Natural killer cell treated with Interleukin-12 subunit alpha and Interleukin-12 subunit beta and Interleukin-15 and Interleukin-18, amount 100 ng/mL, for 72 hours (primary cell): ENCODE results near the gene ZIC2. TPM values are rescaled to one million over a fixed set of nuclear protein-coding genes. Genes with fewer than 3 reads are reported as not detected.

Source experiments
- ATAC-seq, 2 donors: fragments of 150-1000 bp; cut with Tn5 transposase in 1 of 2; sonication (Bioruptor Pico), chemical (Tn5 transposase) in 1 of 2; 2 replicates each; pipeline ENCODE4 v1.10.0; 2021
- DNase-seq: peaks from one replicate; pipeline ENCODE4 v3.0.0; 2022; ENCODE audit warnings: low spot score
- H3K27ac Mint-ChIP-seq, 2 donors: 1 replicate in 1 of 2; 2 replicates in 1 of 2; pipeline ENCODE4 v1.8.0; 2022; ENCODE audit warnings: mixed read lengths in 2 of 2, mild to moderate bottlenecking in 1 of 2, moderate library complexity in 1 of 2
- H3K27me3 Mint-ChIP-seq, 2 donors: 1 replicate in 1 of 2; 2 replicates in 1 of 2; pipeline ENCODE4 v1.8.0; 2022; ENCODE audit warnings: mixed read lengths in 2 of 2
- H3K36me3 Mint-ChIP-seq: one replicate; pipeline ENCODE4 v1.8.0; 2022; ENCODE audit warnings: mixed read lengths
- H3K4me1 Mint-ChIP-seq, 2 donors: 1 replicate in 1 of 2; 2 replicates in 1 of 2; pipeline ENCODE4 v1.8.0; 2022; ENCODE audit warnings: low read depth in 2 of 2, mixed read lengths in 2 of 2, mild to moderate bottlenecking in 1 of 2
- H3K4me3 Mint-ChIP-seq: one replicate; pipeline ENCODE4 v1.8.0; 2022; ENCODE audit warnings: mixed read lengths
- H3K9me3 Mint-ChIP-seq: 2 replicates; pipeline ENCODE4 v1.8.0; 2022; ENCODE audit warnings: mixed read lengths
- total RNA-seq, 2 donors: library from RNA; stranded (reverse); gene quantifications; one replicate each; pipeline ENCODE4 v1.2.3, GENCODE V29; 2022

ZIC2 gene
- total RNA-seq, 2 donors from 2014 or later: 3.4 TPM; not detected in 1

DNA sequence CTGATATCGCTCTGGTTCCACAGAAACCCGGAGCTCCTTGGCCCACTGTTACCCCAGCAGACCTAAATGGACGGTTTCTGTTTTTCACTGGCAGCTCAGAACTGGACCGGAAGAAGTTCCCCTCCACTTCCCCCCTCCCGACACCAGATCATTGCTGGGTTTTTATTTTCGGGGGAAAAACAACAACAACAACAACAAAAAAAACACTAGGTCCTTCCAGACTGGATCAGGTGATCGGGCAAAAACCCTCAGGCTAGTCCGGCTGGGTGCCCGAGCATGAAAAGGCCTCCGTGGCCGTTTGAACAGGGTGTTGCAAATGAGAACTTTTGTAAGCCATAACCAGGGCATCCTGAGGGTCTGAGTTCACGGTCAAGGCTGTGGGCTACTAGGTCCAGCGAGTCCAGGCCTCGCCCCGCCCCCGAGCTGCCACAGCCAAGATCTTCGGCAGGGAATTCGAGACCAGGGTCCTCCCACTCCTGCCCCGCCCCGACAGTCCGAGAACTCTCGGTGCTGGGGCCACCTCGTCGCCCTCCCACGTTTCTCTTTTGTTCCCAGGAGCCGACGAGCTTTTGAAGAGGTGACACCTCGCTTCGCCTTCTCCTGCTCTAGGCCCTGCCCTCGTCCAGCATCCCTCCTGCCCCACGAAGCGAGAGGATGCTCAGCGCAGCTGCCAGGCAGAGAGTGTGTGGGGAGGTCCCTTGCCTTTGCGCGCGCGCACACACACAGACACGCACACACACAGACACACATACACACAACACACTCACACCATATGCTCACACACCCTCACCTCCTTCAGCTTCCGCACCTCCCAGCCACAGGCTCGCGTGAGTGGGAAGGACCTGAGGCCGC is 8.8 kb downstream of the ZIC2 start:
- H3K27me3 Mint-ChIP-seq: peaks cover 54 to 71% of the 10 kb centered on the region in 2 donors
- no peak for ATAC-seq

DNA sequence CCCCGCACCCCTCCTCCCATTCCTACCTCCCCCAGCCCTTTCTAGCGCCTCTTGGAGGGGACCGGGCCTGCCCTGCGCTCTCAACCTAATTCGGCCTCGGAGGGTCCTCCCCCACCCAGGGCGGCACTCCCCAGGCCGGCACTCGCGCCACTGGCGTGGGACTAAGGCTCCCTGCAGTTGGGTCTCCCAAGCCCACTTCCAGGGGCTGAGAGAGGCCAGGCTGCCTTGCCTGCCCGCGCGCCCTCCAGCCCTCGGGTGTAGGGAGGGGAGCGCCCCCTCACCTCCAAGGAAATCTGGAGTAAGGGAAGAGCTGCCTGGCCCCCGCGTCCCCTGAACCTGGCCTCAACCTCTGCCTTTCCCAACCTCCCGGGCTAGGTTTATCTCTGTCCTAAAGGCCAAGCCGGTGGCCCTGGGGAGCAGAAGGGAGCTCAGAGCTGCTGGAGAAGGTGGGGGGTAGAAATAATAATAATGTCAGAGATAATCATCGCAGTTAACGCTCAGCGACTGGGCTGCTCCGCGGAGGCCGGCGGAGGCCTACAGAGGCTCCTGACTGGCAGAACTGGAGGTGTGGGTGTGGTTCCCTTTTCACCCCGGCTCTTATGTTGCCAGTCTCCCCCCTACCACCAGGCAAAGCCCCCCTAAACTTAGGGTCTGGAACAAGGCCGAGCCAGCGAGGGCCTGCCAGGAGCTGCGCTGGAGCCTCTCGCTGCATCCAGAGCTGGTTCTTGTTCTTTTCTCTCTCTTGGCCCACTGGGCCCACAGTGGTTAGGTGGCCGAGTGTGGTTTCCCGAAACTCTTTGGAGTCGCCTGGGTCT is 9.6 kb downstream of the ZIC2 start:
- Mint-ChIP-seq H3K4me1 (peaks cover 14 to 16% of the 10 kb centered on the region in 2 donors), H3K4me3 (no peak overlapping the region), H3K36me3 (peaks cover 18% of the 10 kb centered on the region), H3K9me3 (no peaks in the 10 kb centered on the region), H3K27ac (no peak overlapping the region), H3K27me3 (peaks cover 56 to 73% of the 10 kb centered on the region in 2 donors)
- no peak for DNase-seq
- ATAC-seq: no peak

More for the DNA sequence above, 8.8 kb downstream of the ZIC2 start:
- no peak for DNase-seq
- no peaks in the 10 kb centered on the region for H3K9me3 Mint-ChIP-seq
- no peak overlapping the region for H3K4me3 Mint-ChIP-seq
- peaks cover 11 to 15% of the 10 kb centered on the region in 2 donors for H3K4me1 Mint-ChIP-seq
- H3K36me3 Mint-ChIP-seq: peaks cover 16% of the 10 kb centered on the region
- H3K27ac Mint-ChIP-seq: no peak overlapping the region

DNA sequence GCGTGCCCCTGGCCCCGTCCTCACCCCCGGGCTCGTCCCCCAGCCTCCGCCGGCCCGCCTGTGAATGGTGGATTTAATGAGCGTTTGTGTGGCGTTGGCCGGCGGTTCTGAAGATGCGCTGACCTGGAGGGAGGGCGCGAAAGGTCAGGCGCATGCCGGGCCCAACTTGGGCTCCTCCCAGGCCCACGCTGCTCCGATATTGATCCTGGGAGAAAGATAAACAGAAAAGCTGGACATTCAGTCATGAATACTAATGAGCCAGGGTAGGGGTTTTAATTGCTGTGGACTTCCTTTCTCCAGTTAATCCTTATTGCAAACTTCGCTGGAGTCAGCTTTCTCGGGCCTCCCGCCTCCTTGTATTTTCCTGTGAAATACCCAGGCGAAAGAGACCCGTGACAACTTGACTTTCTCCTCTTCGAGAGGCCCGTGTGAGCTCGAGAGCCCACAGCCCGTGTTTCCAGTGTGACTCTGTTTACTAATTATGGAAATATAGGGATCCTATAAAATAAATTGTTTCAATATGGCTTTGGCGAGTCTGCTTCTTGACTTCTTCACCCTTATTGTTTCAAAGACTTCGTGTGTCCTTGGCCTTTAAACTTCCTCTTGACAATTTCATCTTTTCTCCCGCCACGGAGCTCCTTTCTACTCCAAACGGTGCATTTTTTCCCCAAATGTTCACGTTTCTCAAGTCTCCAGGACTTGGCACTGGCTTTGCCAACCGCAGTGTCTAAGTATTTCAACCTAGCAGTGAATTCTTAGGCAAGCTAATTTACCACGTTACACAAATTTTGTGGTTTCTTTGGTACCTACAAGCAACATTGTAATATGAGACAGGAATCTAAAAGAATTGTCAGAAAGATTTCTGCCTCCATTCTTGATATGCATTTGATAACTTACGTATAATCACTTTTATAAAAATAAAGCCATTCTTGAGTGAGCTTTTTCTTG is 10.5 kb downstream of the ZIC2 start:
- Mint-ChIP-seq H3K27me3 (peaks cover 59 to 73% of the 10 kb centered on the region in 2 donors), H3K4me1 (peaks cover 14% of the 10 kb centered on the region in 2 donors), H3K36me3 (peaks cover 24% of the 10 kb centered on the region), H3K27ac (no peak overlapping the region), H3K4me3 (no peak overlapping the region), H3K9me3 (no peaks in the 10 kb centered on the region)
- ATAC-seq (no peak), DNase-seq (no peak)

DNA sequence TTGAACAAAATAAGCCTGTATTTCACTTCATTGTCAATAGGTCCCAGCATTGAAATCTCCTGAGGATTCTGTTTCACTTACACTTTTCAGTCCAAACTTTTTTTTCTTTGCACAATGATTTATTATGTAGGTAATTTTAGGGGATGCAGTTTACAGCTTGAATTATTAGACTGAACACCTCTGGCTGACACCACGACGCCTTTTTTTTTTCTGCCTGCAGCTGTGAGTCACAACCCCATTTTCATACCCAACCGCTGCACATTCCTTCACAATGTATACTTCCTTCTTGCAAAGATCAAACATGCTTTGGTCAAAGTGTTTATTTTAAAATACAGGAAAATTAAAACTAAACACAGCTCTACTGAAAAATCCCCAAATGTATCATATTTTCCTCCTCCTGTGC is 11.4 kb downstream of the ZIC2 start:
- no peak for DNase-seq
- H3K4me1 Mint-ChIP-seq: peaks cover 11 to 14% of the 10 kb centered on the region in 2 donors
- no peaks in the 10 kb centered on the region for H3K9me3 Mint-ChIP-seq
- ATAC-seq: no peak
- H3K36me3 Mint-ChIP-seq: peaks cover 24% of the 10 kb centered on the region
- peaks cover 52 to 69% of the 10 kb centered on the region in 2 donors for H3K27me3 Mint-ChIP-seq
- H3K4me3 Mint-ChIP-seq: no peak overlapping the region
- H3K27ac Mint-ChIP-seq: no peak overlapping the region

DNA sequence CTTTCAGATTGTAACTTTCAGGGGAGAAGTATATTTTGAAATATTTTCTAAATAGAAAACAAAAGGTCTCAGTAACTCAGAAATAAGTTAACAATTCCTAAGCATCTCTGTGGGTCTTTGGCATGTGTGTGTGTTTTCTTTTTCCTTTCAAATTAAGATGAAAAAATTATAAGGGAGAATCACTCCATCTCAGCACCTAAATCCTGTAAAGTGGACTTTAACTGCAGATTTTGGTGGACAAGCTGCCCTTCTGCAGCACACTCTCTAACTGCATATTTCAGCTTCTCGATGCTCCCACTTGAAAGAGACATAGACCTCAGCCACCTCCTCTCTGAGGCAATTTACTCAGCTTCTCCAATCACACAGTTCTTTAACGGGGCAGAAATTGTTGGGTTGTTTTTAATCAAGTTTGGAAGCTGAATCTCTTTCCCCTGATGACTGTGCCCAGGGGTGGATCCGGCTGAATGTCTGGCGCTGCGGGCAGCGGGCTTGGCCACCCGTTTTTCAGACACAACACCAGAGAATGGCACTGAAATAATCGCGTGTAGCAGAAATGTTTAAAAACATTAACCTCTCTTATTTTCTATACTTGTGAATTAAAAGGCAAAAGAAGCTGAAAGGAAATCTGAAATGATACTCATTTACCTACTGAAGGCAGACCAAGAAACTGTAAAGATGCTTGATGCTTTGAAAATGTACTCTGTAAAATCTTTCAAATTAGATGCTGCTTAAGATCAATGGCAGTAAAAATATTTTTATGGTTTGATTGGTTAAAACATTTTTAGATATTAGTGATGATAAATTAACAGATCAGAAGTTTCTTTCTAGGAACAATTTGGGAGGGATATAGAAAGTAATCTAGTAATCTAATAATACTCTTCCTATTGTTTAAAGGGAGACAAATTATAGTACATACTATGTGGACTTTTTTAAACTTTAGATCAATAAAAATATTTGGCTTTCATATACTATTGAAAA is 12.4 kb downstream of the ZIC2 start:
- H3K4me1 Mint-ChIP-seq: peaks cover 10 to 14% of the 10 kb centered on the region in 2 donors
- ATAC-seq (no peak), DNase-seq (no peak)
- H3K9me3 Mint-ChIP-seq: no peaks in the 10 kb centered on the region
- H3K27me3 Mint-ChIP-seq: peaks cover 59 to 72% of the 10 kb centered on the region in 2 donors
- H3K27ac Mint-ChIP-seq: no peak overlapping the region
- H3K4me3 Mint-ChIP-seq: no peak overlapping the region
- H3K36me3 Mint-ChIP-seq: peaks cover 24% of the 10 kb centered on the region

DNA sequence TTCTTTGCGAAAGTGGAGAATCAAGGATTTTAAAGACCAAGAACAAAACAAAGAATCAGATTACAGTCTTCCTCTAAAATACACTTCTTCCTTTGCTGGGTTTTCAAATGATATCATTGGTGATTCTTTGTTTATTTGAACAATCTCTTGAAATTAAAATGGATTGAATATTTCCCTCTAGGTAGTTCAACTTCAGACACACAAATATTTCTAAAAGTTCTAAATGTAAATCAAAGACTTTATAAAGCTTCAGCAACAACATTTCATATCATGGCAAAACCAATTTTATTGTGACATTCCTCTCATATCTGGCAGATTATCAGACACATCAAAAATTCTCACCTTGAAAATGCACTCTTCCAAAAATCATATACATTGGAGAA is 13.0 kb downstream of the ZIC2 start:
- Mint-ChIP-seq H3K9me3 (no peaks in the 10 kb centered on the region), H3K36me3 (peaks cover 24% of the 10 kb centered on the region), H3K4me3 (no peak overlapping the region), H3K27me3 (peaks cover 60 to 75% of the 10 kb centered on the region in 2 donors), H3K27ac (no peak overlapping the region), H3K4me1 (peaks cover 9 to 14% of the 10 kb centered on the region in 2 donors)
- DNase-seq (no peak), ATAC-seq (no peak)

DNA sequence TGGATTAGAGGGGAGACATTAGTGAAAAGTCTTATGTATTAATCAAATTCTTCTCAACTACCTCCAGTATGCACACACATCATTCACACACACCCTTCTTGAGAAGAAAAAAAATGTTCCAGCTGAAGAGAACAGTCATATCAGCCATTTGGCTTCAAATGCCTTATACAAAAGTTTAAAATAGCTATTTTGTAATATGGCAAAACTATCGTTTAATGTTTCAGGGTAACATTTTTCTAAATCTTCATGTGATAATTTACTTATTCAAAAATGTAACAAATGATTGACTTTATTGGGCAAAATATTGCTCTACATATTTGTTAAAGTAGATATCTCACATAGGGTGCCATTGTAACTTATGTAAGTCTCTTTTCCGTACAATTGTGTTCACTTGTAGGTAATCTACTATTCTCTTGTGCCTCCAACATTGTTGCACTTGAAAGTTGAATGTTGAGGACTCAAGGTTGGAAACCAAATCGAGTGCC is 13.6 kb downstream of the ZIC2 start:
- Mint-ChIP-seq H3K4me3 (no peak overlapping the region), H3K27ac (no peak overlapping the region), H3K9me3 (no peaks in the 10 kb centered on the region), H3K4me1 (peaks cover 9 to 14% of the 10 kb centered on the region in 2 donors), H3K27me3 (peaks cover 57 to 75% of the 10 kb centered on the region in 2 donors), H3K36me3 (peaks cover 24% of the 10 kb centered on the region)
- no peak for ATAC-seq
- no peak for DNase-seq

DNA sequence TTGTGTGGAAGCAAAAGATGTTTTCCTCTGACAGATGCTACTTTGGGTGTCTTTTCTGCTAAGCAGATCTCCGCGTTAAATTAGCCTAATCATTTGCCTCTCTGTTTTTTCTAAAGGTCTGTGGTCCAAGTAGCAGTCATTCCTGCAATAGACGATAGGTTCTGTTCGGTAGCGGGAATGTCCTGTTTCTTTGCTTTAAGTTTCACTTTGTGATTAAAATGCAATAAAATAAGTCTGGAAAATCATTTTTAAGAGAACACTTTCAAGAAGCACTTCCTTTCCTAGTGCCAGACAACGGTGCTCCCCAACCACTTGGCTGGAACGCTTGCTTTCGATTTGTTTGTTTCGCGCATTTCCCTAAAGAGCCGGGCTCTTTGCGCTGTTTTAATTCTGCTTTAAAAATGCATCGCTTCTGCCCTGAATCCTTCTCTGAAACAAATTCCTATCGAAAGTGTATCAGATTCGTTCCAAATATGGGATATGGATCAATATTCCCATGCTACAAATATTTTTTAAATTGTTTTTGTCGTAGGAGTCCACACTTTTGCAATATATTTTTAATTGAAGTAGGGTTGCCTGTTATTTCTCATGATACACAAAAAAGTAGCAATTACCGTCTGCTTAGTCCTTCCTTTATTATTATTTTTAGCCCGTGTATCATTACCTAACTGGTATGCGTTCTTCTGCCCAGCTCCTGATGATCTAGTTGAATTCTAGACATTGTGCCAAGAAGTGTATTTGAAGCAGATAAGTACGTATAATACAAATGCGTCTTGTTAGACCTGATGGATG is 14.2 kb downstream of the ZIC2 start:
- ATAC-seq (no peak), DNase-seq (no peak)
- Mint-ChIP-seq H3K27me3 (peaks cover 55 to 75% of the 10 kb centered on the region in 2 donors), H3K4me3 (peak overlapping the region; percentile 40), H3K27ac (no peak overlapping the region), H3K9me3 (no peaks in the 10 kb centered on the region), H3K4me1 (peaks cover 9 to 14% of the 10 kb centered on the region in 2 donors), H3K36me3 (peaks cover 24% of the 10 kb centered on the region)

DNA sequence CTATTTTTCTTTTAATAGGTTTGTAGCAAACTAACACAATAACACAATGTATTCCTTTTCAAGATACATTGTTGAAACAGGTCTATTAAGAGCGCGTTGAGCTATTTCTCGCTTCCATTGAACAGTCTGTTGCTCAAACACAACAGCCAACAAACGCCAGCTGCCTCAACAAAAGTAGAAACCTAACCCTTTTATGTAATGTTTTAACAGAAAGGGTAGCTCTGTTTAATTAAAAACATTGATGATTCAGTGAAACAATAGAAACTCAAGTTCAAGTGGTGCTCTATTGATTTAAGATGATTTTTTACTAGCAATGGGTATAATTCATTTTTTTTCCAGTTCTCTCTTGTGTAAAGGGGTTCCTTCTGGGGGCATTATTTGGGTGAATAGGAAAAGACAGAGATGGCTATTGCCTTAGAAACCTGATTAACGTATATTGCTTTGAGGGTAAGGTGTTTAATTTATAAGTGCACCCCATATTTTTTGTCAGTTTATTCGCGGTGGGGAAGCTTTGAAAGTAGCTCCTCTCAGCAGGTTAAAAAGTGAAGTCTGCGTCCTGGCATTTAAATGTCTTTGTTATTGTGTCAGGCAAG is 14.9 kb downstream of the ZIC2 start:
- peaks cover 9 to 14% of the 10 kb centered on the region in 2 donors for H3K4me1 Mint-ChIP-seq
- H3K4me3 Mint-ChIP-seq: peak overlapping the region; percentile 40
- H3K27me3 Mint-ChIP-seq: peaks cover 59 to 75% of the 10 kb centered on the region in 2 donors
- H3K36me3 Mint-ChIP-seq: peaks cover 24% of the 10 kb centered on the region
- no peaks in the 10 kb centered on the region for H3K9me3 Mint-ChIP-seq
- ATAC-seq (no peak), DNase-seq (no peak)
- H3K27ac Mint-ChIP-seq: no peak overlapping the region

DNA sequence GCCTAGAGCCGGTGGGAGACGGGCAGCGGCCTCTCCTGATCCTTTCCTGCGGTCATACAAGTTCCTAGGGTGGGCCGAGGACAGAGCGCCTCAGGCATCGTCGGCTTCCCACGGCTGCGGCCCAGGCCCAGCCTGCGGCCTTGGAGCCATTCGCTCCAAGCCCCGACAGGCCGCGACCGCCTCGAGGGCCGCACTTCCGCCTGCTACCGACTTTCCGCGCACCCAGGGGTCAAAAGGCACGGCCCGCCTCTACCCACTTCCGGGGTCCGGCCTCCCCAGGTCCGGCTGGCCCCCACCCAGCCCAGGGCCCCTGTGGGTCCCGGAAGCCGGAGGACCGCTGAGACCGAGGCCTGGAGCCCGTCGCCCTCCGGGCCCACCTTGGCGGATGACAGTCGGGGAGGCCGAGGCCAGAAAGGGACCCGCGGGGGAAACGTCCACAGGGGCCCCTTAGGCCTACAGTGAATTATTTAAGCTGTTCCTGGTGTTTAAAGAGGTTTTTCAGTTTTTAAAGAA is 16.2 kb downstream of the ZIC2 start:
- H3K4me3 Mint-ChIP-seq: no peak overlapping the region
- H3K9me3 Mint-ChIP-seq: no peaks in the 10 kb centered on the region
- H3K27ac Mint-ChIP-seq: no peak overlapping the region
- no peak for ATAC-seq
- H3K27me3 Mint-ChIP-seq: peaks cover 54 to 63% of the 10 kb centered on the region in 2 donors
- no peak for DNase-seq
- H3K4me1 Mint-ChIP-seq: peaks cover 9 to 19% of the 10 kb centered on the region in 2 donors
- peaks cover 24% of the 10 kb centered on the region for H3K36me3 Mint-ChIP-seq

DNA sequence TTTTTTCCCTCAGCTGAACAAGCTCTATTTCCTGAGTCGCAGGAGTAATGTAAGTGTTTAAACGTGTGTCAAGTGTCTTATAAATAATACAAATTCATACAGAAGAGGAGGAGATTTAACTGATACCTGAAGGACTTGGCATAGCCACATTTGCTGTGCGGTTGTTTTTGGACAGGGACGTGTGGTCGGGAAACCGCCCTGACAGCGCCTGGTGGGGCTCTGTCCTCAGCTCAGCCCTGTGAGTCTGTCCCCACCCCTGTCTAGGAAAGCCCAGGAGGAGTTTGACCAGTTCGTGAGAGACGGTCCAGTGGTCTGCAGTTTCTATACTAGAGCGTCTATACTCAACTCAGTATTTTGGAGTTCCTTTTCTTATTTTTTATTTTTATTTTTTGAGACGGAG is 16.7 kb downstream of the ZIC2 start:
- ATAC-seq (no peak), DNase-seq (no peak)
- Mint-ChIP-seq H3K27ac (no peak overlapping the region), H3K27me3 (peaks cover 53 to 63% of the 10 kb centered on the region in 2 donors), H3K9me3 (no peaks in the 10 kb centered on the region), H3K4me3 (no peak overlapping the region), H3K36me3 (peaks cover 22% of the 10 kb centered on the region), H3K4me1 (peaks cover 6 to 14% of the 10 kb centered on the region in 2 donors)
